MM.1S (cell line): ENCODE data around the gene BMF.

Experiments used
- CTCF ChIP-seq: fragments of 300-600 bp; sonication (generic); IDR thresholded peaks from 2 replicates; pipeline ENCODE4 v1.5.1; 2016; ENCODE audit warnings: antibody characterized with exemption, low read length, mixed read lengths
- EZH2 ChIP-seq: fragments of 300-600 bp; sonication (generic); optimal IDR thresholded peaks from 2 replicates; pipeline ENCODE3; 2017; ENCODE audit warnings: low read depth, mild to moderate bottlenecking, antibody characterized with exemption, low read length, mixed read lengths
- EZH2phosphoT487 ChIP-seq: fragments of 300-600 bp; sonication (generic); IDR thresholded peaks from 2 replicates; pipeline ENCODE4 v1.6.1; 2018; ENCODE audit warnings: antibody characterized with exemption, low read length

GRCh38 chr15:40157778-40158447 lies 49.2 kb upstream of the BMF start:
- TF ChIP-seq CTCF (no peak), EZH2 (no peak), EZH2phosphoT487 (no peak)
